Measurements from ENCODE around the gene MLLT3. TPM values are rescaled to one million over a fixed set of nuclear protein-coding genes. Genes with fewer than 3 reads are reported as not detected.

Gene MLLT3
- total RNA-seq, 1 donor from 2014 or later: 8.8 TPM

GRCh38 chr9:20551236-20551635 lies 71.1 kb downstream of the MLLT3 start:
- H3K27me3 ChIP-seq: no peaks in the 10 kb centered on the region
- no peak overlapping the region for H3K27ac ChIP-seq
- H3K36me3 ChIP-seq: no peaks in the 10 kb centered on the region
- DNase-seq (ENCODE audit: extremely low spot score in 2 of 2): no peak
- intact Hi-C loops (cut with DNase I): no loop called here
- H3K9me3 ChIP-seq: no peaks in the 10 kb centered on the region
- peaks cover 9% of the 10 kb centered on the region for H3K4me1 ChIP-seq
- TF ChIP-seq CTCF (IDR thresholded peaks at IDR 0.05) (no peak), POLR2AphosphoS5 (IDR thresholded peaks at IDR 0.05; ENCODE audit: insufficient read depth in 1 of 2, low read depth in 1 of 2) (no peak), POLR2A (IDR thresholded peaks at IDR 0.05) (no peak)
- no peak overlapping the region for H3K4me3 ChIP-seq

DNA sequence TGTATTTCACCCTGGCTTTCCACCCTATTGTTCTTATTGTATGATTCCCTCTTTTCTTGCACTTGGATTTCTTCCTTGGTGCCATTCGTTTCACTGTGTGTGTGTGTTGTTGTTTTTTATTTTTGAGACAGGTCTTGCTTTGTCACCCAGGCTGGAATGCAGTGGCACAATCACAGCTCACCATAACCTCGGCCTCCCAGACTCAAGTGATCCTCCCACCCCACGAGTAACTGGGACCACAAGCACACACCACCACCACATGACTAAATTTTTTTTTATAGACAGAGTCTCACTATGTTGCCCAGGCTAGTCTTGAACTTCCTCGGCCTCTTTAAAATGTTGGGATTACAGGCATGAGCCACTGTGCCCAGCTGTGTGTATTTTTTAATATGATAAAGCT lies 72.0 kb downstream of the MLLT3 start:
- intact Hi-C loops (cut with DNase I): no loop called here
- no peak overlapping the region for H3K27ac ChIP-seq

DNA sequence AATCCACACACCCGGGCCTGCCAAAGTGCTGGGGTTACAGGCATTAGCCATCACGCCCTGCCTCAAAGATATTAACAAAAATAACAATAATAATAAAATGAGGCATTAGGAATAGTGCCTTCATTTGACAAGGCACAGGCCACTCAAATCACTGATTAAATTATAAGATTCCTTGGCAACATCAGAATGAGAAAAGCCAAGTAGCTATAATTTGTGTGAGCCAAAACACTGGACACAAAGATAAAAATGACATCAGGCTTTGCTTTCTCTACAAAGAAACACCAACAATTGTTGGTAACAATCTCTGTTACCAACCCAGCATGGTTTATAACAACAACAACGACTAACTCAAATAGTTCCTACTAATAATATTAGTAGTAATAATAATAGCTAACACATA lies 73.2 kb downstream of the MLLT3 start:
- H3K4me3 ChIP-seq: no peak overlapping the region
- intact Hi-C loops (cut with DNase I): no loop called here
- H3K27me3 ChIP-seq: no peaks in the 10 kb centered on the region
- H3K4me1 ChIP-seq: peaks cover 9% of the 10 kb centered on the region
- H3K9me3 ChIP-seq: no peaks in the 10 kb centered on the region
- DNase-seq (ENCODE audit: extremely low spot score in 2 of 2): no peak
- H3K27ac ChIP-seq: no peak overlapping the region
- H3K36me3 ChIP-seq: no peaks in the 10 kb centered on the region
- TF ChIP-seq CTCF (IDR thresholded peaks at IDR 0.05): no peak
- no peak for TF ChIP-seq POLR2A (IDR thresholded peaks at IDR 0.05)
- TF ChIP-seq POLR2AphosphoS5 (IDR thresholded peaks at IDR 0.05; ENCODE audit: insufficient read depth in 1 of 2, low read depth in 1 of 2): no peak

More for the DNA sequence above, 72.0 kb downstream of the MLLT3 start:
- DNase-seq (ENCODE audit: extremely low spot score in 2 of 2): no peak
- peaks cover 9% of the 10 kb centered on the region for H3K4me1 ChIP-seq
- TF ChIP-seq POLR2A (IDR thresholded peaks at IDR 0.05) (no peak), POLR2AphosphoS5 (IDR thresholded peaks at IDR 0.05; ENCODE audit: insufficient read depth in 1 of 2, low read depth in 1 of 2) (no peak), CTCF (IDR thresholded peaks at IDR 0.05) (no peak)
- no peaks in the 10 kb centered on the region for H3K36me3 ChIP-seq
- H3K27me3 ChIP-seq: no peaks in the 10 kb centered on the region
- no peaks in the 10 kb centered on the region for H3K9me3 ChIP-seq
- H3K4me3 ChIP-seq: no peak overlapping the region

DNA sequence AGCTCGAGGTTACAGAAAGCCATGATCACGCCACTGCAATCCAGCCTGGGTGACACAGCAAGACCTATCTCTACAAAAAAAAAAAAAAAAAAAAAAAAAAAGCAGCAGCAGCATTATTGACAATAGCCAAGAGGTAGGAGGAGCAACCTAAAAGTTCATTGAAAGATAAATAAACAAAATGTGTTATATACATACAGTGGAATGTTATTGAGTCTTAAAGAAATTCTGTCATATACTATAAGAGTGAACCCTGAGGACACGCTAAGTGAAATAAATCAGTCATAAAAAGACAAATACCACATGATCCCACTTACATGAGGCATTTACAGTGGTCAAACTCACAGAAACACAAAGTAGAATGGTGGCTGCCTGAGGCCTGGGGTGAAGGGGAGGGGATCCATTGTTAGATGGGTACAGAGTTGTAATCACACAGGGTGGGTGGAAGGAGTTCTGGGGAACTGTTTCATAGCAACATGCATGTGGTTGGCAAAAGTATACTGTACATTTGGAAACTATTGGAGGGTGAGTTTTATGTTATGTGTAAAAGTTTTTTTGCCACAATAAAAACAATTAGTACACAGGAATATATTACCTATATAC lies 77.2 kb downstream of the MLLT3 start:
- DNase-seq (ENCODE audit: extremely low spot score in 2 of 2): no peak
- Histone ChIP-seq H3K9me3 (peaks cover 13% of the 10 kb centered on the region), H3K36me3 (no peaks in the 10 kb centered on the region), H3K4me1 (no peaks in the 10 kb centered on the region), H3K27me3 (no peaks in the 10 kb centered on the region), H3K4me3 (no peak overlapping the region), H3K27ac (no peak overlapping the region)
- intact Hi-C loops (cut with DNase I): no loop called here
- TF ChIP-seq CTCF (IDR thresholded peaks at IDR 0.05) (no peak), POLR2A (IDR thresholded peaks at IDR 0.05) (no peak)

GRCh38 chr9:20540169-20540863 lies 82.0 kb downstream of the MLLT3 start:
- intact Hi-C loops (cut with DNase I): no loop called here
- TF ChIP-seq CTCF (IDR thresholded peaks at IDR 0.05): no peak
- TF ChIP-seq POLR2AphosphoS5 (IDR thresholded peaks at IDR 0.05; ENCODE audit: insufficient read depth in 1 of 2, low read depth in 1 of 2): no peak
- TF ChIP-seq POLR2A (IDR thresholded peaks at IDR 0.05): no peak
- Histone ChIP-seq H3K9me3 (peaks cover 13% of the 10 kb centered on the region), H3K36me3 (no peaks in the 10 kb centered on the region), H3K4me3 (no peak overlapping the region), H3K4me1 (peaks cover 7% of the 10 kb centered on the region), H3K27ac (no peak overlapping the region), H3K27me3 (no peaks in the 10 kb centered on the region)
- DNase-seq (ENCODE audit: extremely low spot score in 2 of 2): no peak

Measured in vagina (tissue), 2 donors.